ENCODE data around the gene KLC3.

DNA sequence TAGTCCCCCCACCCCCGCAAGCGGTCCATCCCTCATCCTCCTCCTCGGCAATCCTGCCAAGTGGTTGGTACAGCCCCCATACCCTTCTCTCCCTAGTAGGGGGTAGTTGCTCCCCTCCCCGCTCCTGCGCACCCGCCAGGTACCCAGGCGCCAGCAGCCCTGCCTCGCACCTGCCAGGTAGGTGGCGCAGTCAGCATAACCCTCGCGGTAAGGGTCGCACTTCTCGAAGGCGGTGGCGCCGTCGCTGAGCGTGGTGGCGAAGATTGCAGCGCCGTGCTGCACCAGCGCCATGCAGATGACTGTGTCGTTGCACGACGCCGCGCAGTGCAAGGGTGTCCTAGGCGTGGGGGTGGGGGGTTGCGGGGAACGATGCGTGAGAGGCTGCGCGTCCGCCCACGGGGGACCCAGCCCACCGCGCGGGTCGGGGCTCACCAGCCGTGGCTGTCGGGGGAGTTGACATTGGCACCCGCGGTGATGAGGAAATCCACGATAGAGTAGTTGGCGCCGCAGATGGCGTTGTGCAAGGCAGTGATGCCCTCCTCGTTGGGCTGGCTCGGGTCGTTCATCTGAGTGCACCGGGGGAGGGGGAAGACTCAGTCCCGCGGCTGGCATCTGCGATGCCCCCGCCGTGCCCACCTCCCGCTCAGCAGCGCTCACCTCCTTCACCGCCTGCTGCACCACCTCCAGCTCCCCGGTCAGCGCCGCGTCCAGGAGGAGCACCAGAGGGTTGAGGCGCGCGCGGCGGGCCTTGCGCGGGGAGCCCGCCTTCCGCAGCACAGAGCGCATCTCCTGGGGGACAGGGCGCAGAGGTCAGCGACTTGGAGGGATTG lies 45.1 kb downstream of the KLC3 start:
- TF ChIP-seq POLR2AphosphoS5 (IDR thresholded peaks at IDR 0.05; ENCODE audit: low read depth, low read length) (no peak), TAF1 (IDR thresholded peaks at IDR 0.05; ENCODE audit: low read depth, low read length) (no peak), SPI1 (IDR thresholded peaks at IDR 0.05; ENCODE audit: low read depth, low read length) (no peak), POLR2A (IDR thresholded peaks at IDR 0.05; ENCODE audit: low read depth, low read length) (no peak), PAX5 (IDR thresholded peaks at IDR 0.05; ENCODE audit: insufficient read depth, low read length, severe bottlenecking) (no peak)

All from GM12891 (cell line).